Spleen (tissue), 11 donors: Measurements from ENCODE around the gene TOP1. TPM values are rescaled to one million over a fixed set of nuclear protein-coding genes. Genes with fewer than 3 reads are reported as not detected.

Source experiments
- DNase-seq: peaks from one replicate; pipeline ENCODE4 v3.0.0-alpha.2; 2020
- H3K27ac ChIP-seq, 8 donors: fragments of 200-600 bp; sonication (generic) in 7 of 8; 1 replicate in 4 of 8; 2 replicates in 4 of 8; pipeline versions ENCODE4 v1.5.0 to v1.8.0; 2016 to 2021; ENCODE audit warnings: inconsistent platforms in 4 of 8, mild to moderate bottlenecking in 4 of 8, moderate library complexity in 1 of 8
- H3K27me3 ChIP-seq, 7 donors: fragments of 200-600 bp; sonication (generic) in 6 of 7; replicated peaks in 1 of 7; 1 replicate in 4 of 7; 2 replicates in 3 of 7; pipeline versions ENCODE4 v1.5.0 to v1.8.0; 2016 to 2021; ENCODE audit warnings: inconsistent platforms in 3 of 7, mild to moderate bottlenecking in 1 of 7
- H3K36me3 ChIP-seq, 6 donors: fragments of 200-600 bp; sonication (generic) in 5 of 6; 1 replicate in 4 of 6; 2 replicates in 2 of 6; pipeline versions ENCODE4 v1.5.0 to v1.8.0; 2016 to 2021; ENCODE audit warnings: inconsistent platforms in 2 of 6
- H3K4me1 ChIP-seq, 6 donors: fragments of 200-600 bp; sonication (generic) in 5 of 6; 1 replicate in 3 of 6; 2 replicates in 3 of 6; pipeline versions ENCODE4 v1.5.0 to v1.8.0; 2016 to 2021; ENCODE audit warnings: inconsistent platforms in 3 of 6
- H3K4me3 ChIP-seq, 8 donors: fragments of 200-600 bp; sonication (generic) in 7 of 8; 1 replicate in 4 of 8; 2 replicates in 4 of 8; pipeline versions ENCODE4 v1.5.0 to v1.8.0; 2016 to 2021; ENCODE audit warnings: inconsistent platforms in 4 of 8, mild to moderate bottlenecking in 4 of 8, moderate library complexity in 2 of 8
- H3K9me3 ChIP-seq, 8 donors: fragments of 200-600 bp; sonication (generic) in 7 of 8; 1 replicate in 4 of 8; 2 replicates in 4 of 8; pipeline versions ENCODE4 v1.5.0 to v1.8.0; 2016 to 2021; ENCODE audit warnings: inconsistent platforms in 4 of 8
- CTCF ChIP-seq, 11 experiments: fragments of 200-600 bp in 7 of 11; fragments of 450-650 bp in 4 of 11; sonication (generic) in 4 of 11; IDR thresholded peaks in 8 of 11; conservative IDR thresholded peaks in 3 of 11; 1 replicate in 7 of 11; 2 replicates in 4 of 11; pipeline versions ENCODE4 v1.4.0 to v1.8.0; 2016 to 2021; ENCODE audit warnings: antibody characterized with exemption in 11 of 11, inconsistent platforms in 4 of 11, mild to moderate bottlenecking in 1 of 11
- POLR2A ChIP-seq, 3 donors: fragments of 450-650 bp; IDR thresholded peaks; one replicate each; pipeline ENCODE4 v1.5.1; 2017; ENCODE audit warnings: antibody characterized with exemption in 3 of 3, mild to moderate bottlenecking in 1 of 3
- POLR2AphosphoS5 ChIP-seq, 3 donors: sonication (generic); formaldehyde crosslinking; IDR thresholded peaks; one replicate each; pipeline ENCODE4 v1.5.1; 2017; ENCODE audit warnings: antibody characterized with exemption in 3 of 3
- WGBS, 5 donors: extraction: QIAGEN DNeasy Blood & Tissue Kit in 3 of 5; methylation state at CpG; one replicate each; pipeline versions ENCODE4 v1.1.5 to v1.1.7; 2013 to 2018; 5-methylcytosine and 5-hydroxymethylcytosine counted together
- intact Hi-C: fragments of 100-400 bp; cut with DNase I; formaldehyde crosslinking; loops from one replicate; pipeline ENCODE4 v1.15.0; 2023; ENCODE audit warnings: low total_unique reads
- polyA plus RNA-seq, 3 donors: library from polyadenylated mRNA; stranded (reverse); fragments of 200-250 nt; gene quantifications; one replicate each; pipeline ENCODE4 v1.2.1, GENCODE V29; 2013
- total RNA-seq, 7 donors: library from RNA; depleted of rRNA in 3 of 7; stranded (reverse); fragments of >200 nt in 3 of 7; fragmentation: NEBNext Ultra II Directional in 4 of 7; extraction: Animal tissue kit (Norgen Biotek cat#: 25700) in 4 of 7; gene quantifications; one replicate each; pipeline versions ENCODE4 v1.1.0 to v1.2.1, GENCODE V29; 2016 to 2021
- donor health status: healthy with polysubstance abuse.
- donor health status: DM: no; HTN: no; CAD: no; lungs with moderate emphysema.
- donor health status: DM: no; HTN: no; CAD: no.
- donor health status: Bipolar disorder and iron deficiency.
- donor health status: healthy.
- donor health status: DM: no; HTN: no; CAD: no.
- donor health status: DM: yes; HTN: yes; CAD: no.

The TOP1 gene
- total and polyA plus RNA-seq, 10 donors: 20.7 to 74.6 (median 44.8) TPM

DNA sequence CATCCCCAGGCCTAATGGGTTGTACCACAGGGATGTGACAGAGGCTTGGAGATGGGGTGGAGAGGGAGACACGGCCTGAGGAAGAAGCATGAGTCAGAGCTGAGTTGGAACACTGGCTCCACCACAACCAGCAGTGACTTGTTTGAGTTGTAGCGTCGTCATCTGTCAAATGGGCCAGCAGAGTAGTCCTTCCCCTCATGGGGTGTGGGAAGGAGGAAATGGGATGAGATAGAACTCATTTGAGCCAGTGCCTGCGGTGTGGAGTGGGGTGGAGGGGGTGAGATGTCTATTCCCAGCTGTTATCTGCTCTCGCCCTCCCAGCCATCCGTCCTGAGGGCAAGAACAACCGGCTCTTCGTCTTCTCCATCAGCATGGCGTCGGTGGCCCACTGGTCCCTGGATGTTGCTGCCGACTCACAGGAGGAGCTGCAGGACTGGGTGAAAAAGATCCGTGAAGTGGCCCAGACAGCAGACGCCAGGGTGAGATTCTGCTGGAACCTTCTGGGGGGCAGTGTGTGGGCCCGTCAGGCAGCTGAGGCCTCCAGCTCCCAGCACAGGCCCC is 141.2 kb downstream of the TOP1 start:
- peak overlapping the region in 1 of 8 donors; percentile 11 for H3K27ac ChIP-seq
- peak; percentile 41 for DNase-seq
- WGBS, 5 donors: 91 to 97% (median 94%) methylated on average over 13 to 14 of the region's 14 CpGs

GRCh38 chr20:41170386-41171105 is 141.9 kb downstream of the TOP1 start:
- intact Hi-C loops: loop anchor here (10.0 kb wide), 1 partner anchor 54 kb away; no protein-coding TSS in a partner anchor
- H3K27me3 ChIP-seq: no peaks in the 10 kb centered on the region
- H3K36me3 ChIP-seq: peaks cover 0 to 100% (median 86%) of the 10 kb centered on the region in 6 donors

More for the DNA sequence above, 141.2 kb downstream of the TOP1 start:
- H3K36me3 ChIP-seq: peaks cover 0 to 100% (median 87%) of the 10 kb centered on the region in 6 donors
- H3K4me3 ChIP-seq: no peak overlapping the region
- no peaks in the 10 kb centered on the region for H3K9me3 ChIP-seq
- H3K4me1 ChIP-seq: peaks cover 6 to 36% (median 19%) of the 10 kb centered on the region in 6 donors
- intact Hi-C loops: loop anchor here (10.0 kb wide), 1 partner anchor 55 kb away; no protein-coding TSS in a partner anchor
- TF ChIP-seq POLR2AphosphoS5 (IDR thresholded peaks at IDR 0.05) (peak in 1 of 3 donors; percentile 45), POLR2A (IDR thresholded peaks at IDR 0.05) (no peak)
- no peaks in the 10 kb centered on the region for H3K27me3 ChIP-seq

GRCh38 chr20:41171736-41172295 is 143.2 kb downstream of the TOP1 start:
- H3K4me3 ChIP-seq: no peak overlapping the region
- TF ChIP-seq CTCF (IDR thresholded peaks at IDR 0.05 in 8 of 11, conservative IDR thresholded peaks at IDR 0.05 in 3 of 11) (no peak), POLR2AphosphoS5 (IDR thresholded peaks at IDR 0.05) (no peak), POLR2A (IDR thresholded peaks at IDR 0.05) (no peak)
- WGBS, 5 donors: 65 to 76% (median 68%) methylated on average over 3 of the region's 3 CpGs
- intact Hi-C loops: loop anchor here (2.0 to 10.0 kb wide), 2 partner anchors 53 to 169 kb away; partner anchors contain the start of gene LPIN3
- no peaks in the 10 kb centered on the region for H3K9me3 ChIP-seq
- H3K27ac ChIP-seq: peak overlapping the region in 7 of 8 donors; percentile 8 to 61 (median 39)
- H3K4me1 ChIP-seq: peaks cover 6 to 35% (median 19%) of the 10 kb centered on the region in 6 donors
- DNase-seq: no peak
- H3K27me3 ChIP-seq: no peaks in the 10 kb centered on the region
- peaks cover 0 to 100% (median 79%) of the 10 kb centered on the region in 6 donors for H3K36me3 ChIP-seq

More at GRCh38 chr20:41170386-41171105, 141.9 kb downstream of the TOP1 start:
- Histone ChIP-seq H3K27ac (peak overlapping the region in 1 of 8 donors; percentile 11), H3K9me3 (no peaks in the 10 kb centered on the region), H3K4me3 (no peak overlapping the region), H3K4me1 (peaks cover 6 to 36% (median 19%) of the 10 kb centered on the region in 6 donors)
- TF ChIP-seq CTCF (IDR thresholded peaks at IDR 0.05 in 8 of 11, conservative IDR thresholded peaks at IDR 0.05 in 3 of 11) (no peak), POLR2A (IDR thresholded peaks at IDR 0.05) (no peak), POLR2AphosphoS5 (IDR thresholded peaks at IDR 0.05) (no peak)
- DNase-seq: peak; percentile 23
- 92 to 97% (median 96%) methylated on average over 6 of the region's 6 CpGs for WGBS, 5 donors

DNA sequence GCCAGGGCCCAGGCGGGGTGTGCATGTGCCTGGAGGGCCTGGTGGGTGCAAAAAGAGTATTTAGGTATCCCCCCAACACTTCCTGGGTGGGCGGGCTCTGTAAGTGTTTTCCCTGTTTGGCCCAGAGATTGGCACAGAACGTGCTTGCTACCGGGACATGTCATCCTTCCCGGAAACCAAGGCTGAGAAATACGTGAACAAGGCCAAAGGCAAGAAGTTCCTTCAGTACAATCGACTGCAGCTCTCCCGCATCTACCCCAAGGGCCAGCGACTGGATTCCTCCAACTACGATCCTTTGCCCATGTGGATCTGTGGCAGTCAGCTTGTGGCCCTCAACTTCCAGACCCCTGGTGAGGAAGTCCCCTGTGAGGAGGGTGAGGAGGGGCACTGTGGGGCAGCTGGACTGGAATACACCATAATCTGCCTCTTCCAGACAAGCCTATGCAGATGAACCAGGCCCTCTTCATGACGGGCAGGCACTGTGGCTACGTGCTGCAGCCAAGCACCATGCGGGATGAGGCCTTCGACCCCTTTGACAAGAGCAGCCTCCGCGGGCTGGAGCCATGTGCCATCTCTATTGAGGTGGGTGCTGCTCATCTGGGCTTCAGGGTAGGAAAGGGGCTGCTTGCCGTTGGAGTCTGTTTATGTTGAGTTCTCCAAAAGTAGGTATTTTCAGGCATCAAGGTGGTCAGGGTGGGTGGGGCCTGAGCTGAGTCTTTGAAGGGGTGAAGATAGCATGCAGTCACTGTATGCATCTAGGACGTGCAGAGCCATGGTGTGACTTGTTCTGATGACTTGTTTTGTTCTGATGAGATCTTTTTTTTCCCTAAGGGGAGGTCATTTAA is 143.9 kb downstream of the TOP1 start:
- no peak overlapping the region for H3K4me3 ChIP-seq
- H3K27me3 ChIP-seq: no peaks in the 10 kb centered on the region
- intact Hi-C loops: loop anchor here (2.0 to 10.0 kb wide), 2 partner anchors 52 to 168 kb away; partner anchors contain the start of gene LPIN3
- H3K27ac ChIP-seq: peak overlapping the region in 7 of 8 donors; percentile 8 to 61 (median 39)
- TF ChIP-seq POLR2AphosphoS5 (IDR thresholded peaks at IDR 0.05) (no peak), CTCF (IDR thresholded peaks at IDR 0.05 in 8 of 11, conservative IDR thresholded peaks at IDR 0.05 in 3 of 11) (no peak)
- peaks cover 0 to 100% (median 73%) of the 10 kb centered on the region in 6 donors for H3K36me3 ChIP-seq
- peak; percentile 69 for DNase-seq
- H3K9me3 ChIP-seq: no peaks in the 10 kb centered on the region
- peaks cover 6 to 30% (median 17%) of the 10 kb centered on the region in 6 donors for H3K4me1 ChIP-seq
- WGBS, 5 donors: 74 to 83% (median 76%) methylated on average over 17 to 18 of the region's 18 CpGs
